MM.1S (cell line): ENCODE measurements around the gene METTL9.

Experiments
- CTCF ChIP-seq: fragments of 300-600 bp; sonication (generic); IDR thresholded peaks from 2 replicates; pipeline ENCODE4 v1.5.1; 2016; ENCODE audit warnings: antibody characterized with exemption, low read length, mixed read lengths
- EZH2 ChIP-seq: fragments of 300-600 bp; sonication (generic); optimal IDR thresholded peaks from 2 replicates; pipeline ENCODE3; 2017; ENCODE audit warnings: low read depth, mild to moderate bottlenecking, antibody characterized with exemption, low read length, mixed read lengths
- EZH2phosphoT487 ChIP-seq: fragments of 300-600 bp; sonication (generic); IDR thresholded peaks from 2 replicates; pipeline ENCODE4 v1.6.1; 2018; ENCODE audit warnings: antibody characterized with exemption, low read length

- TF ChIP-seq CTCF = no peak
- TF ChIP-seq EZH2 = no peak
- no peak for TF ChIP-seq EZH2phosphoT487
These were observed 85.7 kb downstream of the METTL9 start for GRCh38 chr16:21685034-21685455.
